ENCODE results near the gene WDR90. TPM values are rescaled to one million over a fixed set of nuclear protein-coding genes. Genes with fewer than 3 reads are reported as not detected.

The WDR90 gene
- total and polyA plus RNA-seq, 2 of the 13 experiments (the other 11 are each of a cell fraction or from before 2014, with no cell fraction given), result 14.9 to 28.9 TPM

DNA sequence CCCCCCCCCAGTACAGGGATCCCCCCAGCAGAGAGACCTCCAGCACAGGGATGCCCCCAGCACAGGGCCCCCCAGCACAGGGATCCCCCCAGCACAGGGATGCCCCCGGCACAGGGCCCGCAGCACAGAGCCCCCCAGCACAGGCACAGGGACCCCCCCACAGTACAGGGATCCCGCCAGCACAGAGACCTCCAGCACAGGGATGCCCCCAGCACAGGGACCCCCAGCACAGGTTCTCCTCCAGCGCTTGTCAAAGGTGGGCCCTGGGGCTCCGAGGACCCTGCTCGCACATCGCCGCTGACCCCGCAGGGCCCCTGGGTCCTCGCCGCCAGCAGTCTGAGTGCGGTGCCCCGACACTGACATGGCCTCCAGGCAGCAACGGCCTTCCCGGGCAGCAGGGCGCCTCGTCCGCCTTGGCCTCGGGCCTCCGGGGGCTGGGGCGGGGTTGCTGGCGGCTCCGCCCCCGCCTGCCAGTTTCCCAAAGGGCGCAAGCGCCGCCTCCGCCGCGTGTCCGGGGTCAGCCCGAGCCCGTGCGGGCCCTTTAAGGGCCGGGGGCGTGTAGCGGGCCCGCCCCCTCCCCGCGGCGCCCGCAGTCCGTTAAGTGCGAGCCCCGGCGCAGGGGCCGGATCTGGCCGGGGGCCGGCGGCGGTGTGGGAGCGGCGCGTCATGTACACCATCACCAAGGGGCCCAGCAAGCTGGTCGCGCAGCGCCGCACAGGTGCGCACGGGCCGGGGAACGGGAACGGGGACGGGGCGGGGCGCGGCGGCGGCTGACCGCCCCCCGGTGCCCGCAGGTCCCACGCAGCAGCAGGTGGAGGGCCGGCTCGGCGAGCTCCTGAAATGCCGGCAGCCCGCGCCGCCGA lies 7.6 kb upstream of the WDR90 start, which contains the start of gene MCRIP2 (continued):
- TF ChIP-seq ZNF746 (CRISPR knock-in tag; IDR thresholded peaks at IDR 0.05), result 0 out of 2 replicates have a peak, but pooled peaks have one; percentile 6
- peak; percentile 27; the same call in 1 of the 2 replicates for TF ChIP-seq BRCA1 (CRISPR knock-in tag; IDR thresholded peaks at IDR 0.05)
- 0 out of 2 replicates have a peak, but pooled peaks have one; percentile 15 for TF ChIP-seq BCL6 (CRISPR knock-in tag; IDR thresholded peaks at IDR 0.05)
- 0 out of 2 replicates have a peak, but pooled peaks have one; percentile 70 for TF ChIP-seq FOXO4 (CRISPR knock-in tag; conservative IDR thresholded peaks at IDR 0.05)
- no peak; the same call in 1 of the 2 replicates for TF ChIP-seq ZNF816 (CRISPR knock-in tag; IDR thresholded peaks at IDR 0.05; ENCODE audit: borderline replicate concordance)
- TF ChIP-seq CHD2 (IDR thresholded peaks at IDR 0.05; ENCODE audit: low read depth, low read length), result no peak
- no peak for TF ChIP-seq HOXA5 (CRISPR knock-in tag; IDR thresholded peaks at IDR 0.05)
- TF ChIP-seq, protein P1, sequence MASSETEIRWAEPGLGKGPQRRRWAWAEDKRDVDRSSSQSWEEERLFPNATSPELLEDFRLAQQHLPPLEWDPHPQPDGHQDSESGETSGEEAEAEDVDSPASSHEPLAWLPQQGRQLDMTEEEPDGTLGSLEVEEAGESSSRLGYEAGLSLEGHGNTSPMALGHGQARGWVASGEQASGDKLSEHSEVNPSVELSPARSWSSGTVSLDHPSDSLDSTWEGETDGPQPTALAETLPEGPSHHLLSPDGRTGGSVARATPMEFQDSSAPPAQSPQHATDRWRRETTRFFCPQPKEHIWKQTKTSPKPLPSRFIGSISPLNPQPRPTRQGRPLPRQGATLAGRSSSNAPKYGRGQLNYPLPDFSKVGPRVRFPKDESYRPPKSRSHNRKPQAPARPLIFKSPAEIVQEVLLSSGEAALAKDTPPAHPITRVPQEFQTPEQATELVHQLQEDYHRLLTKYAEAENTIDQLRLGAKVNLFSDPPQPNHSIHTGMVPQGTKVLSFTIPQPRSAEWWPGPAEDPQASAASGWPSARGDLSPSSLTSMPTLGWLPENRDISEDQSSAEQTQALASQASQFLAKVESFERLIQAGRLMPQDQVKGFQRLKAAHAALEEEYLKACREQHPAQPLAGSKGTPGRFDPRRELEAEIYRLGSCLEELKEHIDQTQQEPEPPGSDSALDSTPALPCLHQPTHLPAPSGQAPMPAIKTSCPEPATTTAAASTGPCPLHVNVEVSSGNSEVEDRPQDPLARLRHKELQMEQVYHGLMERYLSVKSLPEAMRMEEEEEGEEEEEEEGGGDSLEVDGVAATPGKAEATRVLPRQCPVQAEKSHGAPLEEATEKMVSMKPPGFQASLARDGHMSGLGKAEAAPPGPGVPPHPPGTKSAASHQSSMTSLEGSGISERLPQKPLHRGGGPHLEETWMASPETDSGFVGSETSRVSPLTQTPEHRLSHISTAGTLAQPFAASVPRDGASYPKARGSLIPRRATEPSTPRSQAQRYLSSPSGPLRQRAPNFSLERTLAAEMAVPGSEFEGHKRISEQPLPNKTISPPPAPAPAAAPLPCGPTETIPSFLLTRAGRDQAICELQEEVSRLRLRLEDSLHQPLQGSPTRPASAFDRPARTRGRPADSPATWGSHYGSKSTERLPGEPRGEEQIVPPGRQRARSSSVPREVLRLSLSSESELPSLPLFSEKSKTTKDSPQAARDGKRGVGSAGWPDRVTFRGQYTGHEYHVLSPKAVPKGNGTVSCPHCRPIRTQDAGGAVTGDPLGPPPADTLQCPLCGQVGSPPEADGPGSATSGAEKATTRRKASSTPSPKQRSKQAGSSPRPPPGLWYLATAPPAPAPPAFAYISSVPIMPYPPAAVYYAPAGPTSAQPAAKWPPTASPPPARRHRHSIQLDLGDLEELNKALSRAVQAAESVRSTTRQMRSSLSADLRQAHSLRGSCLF (CRISPR knock-in tag; IDR thresholded peaks at IDR 0.05; ENCODE audit: borderline replicate concordance), result no peak
- TF ChIP-seq ZNF790 (CRISPR knock-in tag; IDR thresholded peaks at IDR 0.05; ENCODE audit: borderline replicate concordance), result peak; percentile 72; the same call in 1 of the 2 replicates
- TF ChIP-seq PCBP2 (optimal IDR thresholded peaks at IDR 0.05; ENCODE audit: low read depth, low read length, poor library complexity, severe bottlenecking), result no peak
- TF ChIP-seq RXRB (CRISPR knock-in tag; IDR thresholded peaks at IDR 0.05; ENCODE audit: borderline replicate concordance), result peak; percentile 45; the same call in 1 of the 2 replicates
- TF ChIP-seq ZNF572 (CRISPR knock-in tag; IDR thresholded peaks at IDR 0.05), result no peak
- TF ChIP-seq ZNF589 (CRISPR knock-in tag; conservative IDR thresholded peaks at IDR 0.05), result peak; percentile 86
- no peak for TF ChIP-seq PAWR (CRISPR knock-in tag; IDR thresholded peaks at IDR 0.05; ENCODE audit: borderline replicate concordance)
- TF ChIP-seq ZBTB1 (CRISPR knock-in tag; IDR thresholded peaks at IDR 0.05; ENCODE audit: borderline replicate concordance), result no peak
- TF ChIP-seq FIP1L1 (IDR thresholded peaks at IDR 0.05; ENCODE audit: borderline replicate concordance, insufficient read depth, low read depth, low read length), result no peak
- TF ChIP-seq SOX13 (IDR thresholded peaks at IDR 0.05), result no peak
- TF ChIP-seq SOX13 (CRISPR knock-in tag; conservative IDR thresholded peaks at IDR 0.05 in 1 of 2, IDR thresholded peaks at IDR 0.05 in 1 of 2), result peak in 1 of 2 experiments; percentile 30; a peak in 1 of 4 replicates
- no peak for TF ChIP-seq ZMAT5 (CRISPR knock-in tag; IDR thresholded peaks at IDR 0.05; ENCODE audit: borderline replicate concordance, low read depth)
- 0 out of 2 replicates have a peak, but pooled peaks have one; percentile 13 for TF ChIP-seq NKX3-1 (CRISPR knock-in tag; IDR thresholded peaks at IDR 0.05)
- TF ChIP-seq TMF1 (CRISPR knock-in tag; IDR thresholded peaks at IDR 0.05; ENCODE audit: low read depth), result peak; percentile 1; the same call in 1 of the 2 replicates
- peak; percentile 90 for TF ChIP-seq NR0B2 (CRISPR knock-in tag; IDR thresholded peaks at IDR 0.05)
